ENCODE results near the gene PFN1.

GRCh38 chr17:4896332-4897197 lies 51.8 kb downstream of the PFN1 start:
- TF ChIP-seq CTCF (IDR thresholded peaks at IDR 0.05; ENCODE audit: insufficient read depth, low read length) (no peak), GABPA (IDR thresholded peaks at IDR 0.05; ENCODE audit: low read depth) (no peak), REST (IDR thresholded peaks at IDR 0.05; ENCODE audit: insufficient replicate concordance, low read depth) (no peak), POLR2AphosphoS5 (IDR thresholded peaks at IDR 0.05; ENCODE audit: low read depth) (no peak)
